ENCODE measurements around the gene DUOXA1.

The DUOXA1 gene

DNA sequence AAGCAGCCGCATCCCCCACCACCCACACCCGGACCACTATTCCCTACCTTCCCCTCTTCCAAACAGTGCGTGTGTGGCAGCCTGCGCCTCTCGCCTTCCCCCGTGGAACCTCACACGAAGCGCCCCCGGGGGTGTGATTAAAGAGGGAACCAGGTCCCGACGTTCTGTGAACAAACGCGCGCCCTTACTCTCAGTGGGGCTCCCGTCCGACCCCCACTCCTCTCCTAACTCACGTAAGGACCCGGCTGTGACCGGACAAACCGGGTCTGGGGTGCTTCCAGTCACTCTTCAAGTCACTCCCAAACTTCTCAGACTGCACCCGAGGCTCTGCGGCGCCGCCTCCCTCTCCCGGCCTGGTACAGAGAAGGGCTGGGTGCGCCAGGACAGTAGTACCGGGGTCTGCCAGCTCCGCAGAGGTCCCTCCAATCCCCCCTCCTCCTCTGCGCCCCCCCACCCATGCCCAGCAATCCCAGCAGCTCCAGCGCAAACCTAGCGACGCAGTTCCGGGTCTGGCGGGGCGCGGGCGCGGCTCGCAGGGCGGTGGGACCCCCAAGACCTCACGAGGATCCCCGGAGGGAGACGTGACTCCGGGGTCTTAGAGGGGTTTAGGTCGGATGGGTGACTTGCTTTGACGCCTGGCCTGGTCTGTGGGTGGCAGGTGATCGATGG, 574 bp downstream of the DUOXA1 start:
- TF ChIP-seq, protein P1, sequence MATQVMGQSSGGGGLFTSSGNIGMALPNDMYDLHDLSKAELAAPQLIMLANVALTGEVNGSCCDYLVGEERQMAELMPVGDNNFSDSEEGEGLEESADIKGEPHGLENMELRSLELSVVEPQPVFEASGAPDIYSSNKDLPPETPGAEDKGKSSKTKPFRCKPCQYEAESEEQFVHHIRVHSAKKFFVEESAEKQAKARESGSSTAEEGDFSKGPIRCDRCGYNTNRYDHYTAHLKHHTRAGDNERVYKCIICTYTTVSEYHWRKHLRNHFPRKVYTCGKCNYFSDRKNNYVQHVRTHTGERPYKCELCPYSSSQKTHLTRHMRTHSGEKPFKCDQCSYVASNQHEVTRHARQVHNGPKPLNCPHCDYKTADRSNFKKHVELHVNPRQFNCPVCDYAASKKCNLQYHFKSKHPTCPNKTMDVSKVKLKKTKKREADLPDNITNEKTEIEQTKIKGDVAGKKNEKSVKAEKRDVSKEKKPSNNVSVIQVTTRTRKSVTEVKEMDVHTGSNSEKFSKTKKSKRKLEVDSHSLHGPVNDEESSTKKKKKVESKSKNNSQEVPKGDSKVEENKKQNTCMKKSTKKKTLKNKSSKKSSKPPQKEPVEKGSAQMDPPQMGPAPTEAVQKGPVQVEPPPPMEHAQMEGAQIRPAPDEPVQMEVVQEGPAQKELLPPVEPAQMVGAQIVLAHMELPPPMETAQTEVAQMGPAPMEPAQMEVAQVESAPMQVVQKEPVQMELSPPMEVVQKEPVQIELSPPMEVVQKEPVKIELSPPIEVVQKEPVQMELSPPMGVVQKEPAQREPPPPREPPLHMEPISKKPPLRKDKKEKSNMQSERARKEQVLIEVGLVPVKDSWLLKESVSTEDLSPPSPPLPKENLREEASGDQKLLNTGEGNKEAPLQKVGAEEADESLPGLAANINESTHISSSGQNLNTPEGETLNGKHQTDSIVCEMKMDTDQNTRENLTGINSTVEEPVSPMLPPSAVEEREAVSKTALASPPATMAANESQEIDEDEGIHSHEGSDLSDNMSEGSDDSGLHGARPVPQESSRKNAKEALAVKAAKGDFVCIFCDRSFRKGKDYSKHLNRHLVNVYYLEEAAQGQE (IDR thresholded peaks at IDR 0.05; ENCODE audit: insufficient replicate concordance, low read depth), result no peak
- TF ChIP-seq SPI1 (IDR thresholded peaks at IDR 0.05; ENCODE audit: borderline replicate concordance, low read depth) (no peak), GABPA (IDR thresholded peaks at IDR 0.05; ENCODE audit: low read depth) (no peak), POLR2AphosphoS5 (IDR thresholded peaks at IDR 0.05; ENCODE audit: low read depth) (no peak)
- TF ChIP-seq, protein P2, sequence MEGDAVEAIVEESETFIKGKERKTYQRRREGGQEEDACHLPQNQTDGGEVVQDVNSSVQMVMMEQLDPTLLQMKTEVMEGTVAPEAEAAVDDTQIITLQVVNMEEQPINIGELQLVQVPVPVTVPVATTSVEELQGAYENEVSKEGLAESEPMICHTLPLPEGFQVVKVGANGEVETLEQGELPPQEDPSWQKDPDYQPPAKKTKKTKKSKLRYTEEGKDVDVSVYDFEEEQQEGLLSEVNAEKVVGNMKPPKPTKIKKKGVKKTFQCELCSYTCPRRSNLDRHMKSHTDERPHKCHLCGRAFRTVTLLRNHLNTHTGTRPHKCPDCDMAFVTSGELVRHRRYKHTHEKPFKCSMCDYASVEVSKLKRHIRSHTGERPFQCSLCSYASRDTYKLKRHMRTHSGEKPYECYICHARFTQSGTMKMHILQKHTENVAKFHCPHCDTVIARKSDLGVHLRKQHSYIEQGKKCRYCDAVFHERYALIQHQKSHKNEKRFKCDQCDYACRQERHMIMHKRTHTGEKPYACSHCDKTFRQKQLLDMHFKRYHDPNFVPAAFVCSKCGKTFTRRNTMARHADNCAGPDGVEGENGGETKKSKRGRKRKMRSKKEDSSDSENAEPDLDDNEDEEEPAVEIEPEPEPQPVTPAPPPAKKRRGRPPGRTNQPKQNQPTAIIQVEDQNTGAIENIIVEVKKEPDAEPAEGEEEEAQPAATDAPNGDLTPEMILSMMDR (IDR thresholded peaks at IDR 0.05; ENCODE audit: insufficient read depth, low read length), result no peak
- peaks cover 45% of the 10 kb centered on the region for H3K27me3 ChIP-seq (ENCODE audit: insufficient read depth, poor library complexity, severe bottlenecking)

DNA sequence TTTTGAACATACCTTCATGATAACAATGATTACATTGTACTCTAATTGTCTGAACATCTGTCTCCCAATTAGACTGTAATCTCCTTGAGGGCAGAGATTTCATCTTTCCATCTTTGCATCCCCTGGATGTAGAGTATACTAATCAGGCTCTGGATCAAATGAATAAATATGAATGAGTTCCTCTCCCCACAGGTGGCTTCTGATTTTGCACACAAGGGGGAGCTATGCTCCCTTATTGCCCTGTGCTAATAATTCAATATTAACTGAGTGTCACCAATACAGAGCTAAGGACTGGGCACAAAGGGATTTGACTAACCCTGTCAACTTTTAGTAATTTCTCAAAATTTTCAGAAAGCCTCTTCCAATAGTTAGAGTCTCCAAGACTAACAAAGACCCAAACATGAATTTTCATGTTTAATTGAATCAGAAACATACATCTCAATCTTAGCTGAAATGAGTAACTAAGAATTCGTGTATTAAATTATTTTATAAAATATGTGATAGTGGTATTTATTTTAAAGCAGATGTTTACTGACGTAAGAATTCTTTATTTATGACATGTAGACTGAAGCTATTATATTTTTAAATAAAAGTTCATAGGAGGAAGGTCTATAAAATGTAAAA, 3.0 kb downstream of the DUOXA1 start:
- peaks cover 44% of the 10 kb centered on the region for H3K27me3 ChIP-seq (ENCODE audit: insufficient read depth, poor library complexity, severe bottlenecking)
- no peak for TF ChIP-seq GABPA (IDR thresholded peaks at IDR 0.05; ENCODE audit: low read depth)
- TF ChIP-seq SPI1 (IDR thresholded peaks at IDR 0.05; ENCODE audit: borderline replicate concordance, low read depth), result 0 out of 2 replicates have a peak, but pooled peaks have one; percentile 24
- TF ChIP-seq, protein P1 (IDR thresholded peaks at IDR 0.05; ENCODE audit: insufficient replicate concordance, low read depth), result no peak
- TF ChIP-seq POLR2AphosphoS5 (IDR thresholded peaks at IDR 0.05; ENCODE audit: low read depth), result no peak
- TF ChIP-seq, protein P2 (IDR thresholded peaks at IDR 0.05; ENCODE audit: insufficient read depth, low read length), result peak; percentile 71
- peak; percentile 26 to 39 for DNase-seq (ENCODE audit: low read depth in 1 of 2, low spot score in 1 of 2)

More for the DNA sequence above, 574 bp downstream of the DUOXA1 start:
- DNase-seq (ENCODE audit: low read depth in 1 of 2, low spot score in 1 of 2), result no peak
- H3K4me3 ChIP-seq (replicated peaks; ENCODE audit: insufficient read depth, low read length), result no peak overlapping the region
- no peak overlapping the region for H3K27ac ChIP-seq (replicated peaks)

DNA sequence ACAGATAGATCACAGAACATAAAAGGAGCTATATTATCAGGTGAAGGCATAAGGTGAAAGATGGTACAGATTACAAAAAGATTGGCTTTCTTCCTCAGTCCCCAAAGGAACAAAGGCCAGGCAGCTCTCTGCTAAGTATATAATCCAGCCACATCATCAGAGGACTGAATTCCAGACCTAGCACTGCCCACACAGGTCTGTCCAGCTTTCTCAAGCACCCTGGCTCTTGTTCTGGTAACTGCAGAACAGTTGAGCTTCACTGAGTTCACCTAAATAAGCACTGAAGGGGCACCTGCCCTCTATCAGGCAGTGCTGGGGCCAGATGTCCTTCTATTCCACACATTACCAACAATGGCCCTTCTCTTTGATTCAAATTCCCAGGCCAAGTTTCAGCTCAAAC, 6.3 kb downstream of the DUOXA1 start:
- TF ChIP-seq SPI1 (IDR thresholded peaks at IDR 0.05; ENCODE audit: borderline replicate concordance, low read depth), result no peak
- TF ChIP-seq, protein P1 (IDR thresholded peaks at IDR 0.05; ENCODE audit: insufficient replicate concordance, low read depth), result no peak
- no peak for TF ChIP-seq GABPA (IDR thresholded peaks at IDR 0.05; ENCODE audit: low read depth)
- TF ChIP-seq, protein P2 (IDR thresholded peaks at IDR 0.05; ENCODE audit: insufficient read depth, low read length), result no peak
- TF ChIP-seq POLR2AphosphoS5 (IDR thresholded peaks at IDR 0.05; ENCODE audit: low read depth), result no peak
- peaks cover 23% of the 10 kb centered on the region for H3K27me3 ChIP-seq (ENCODE audit: insufficient read depth, poor library complexity, severe bottlenecking)
- H3K27ac ChIP-seq (replicated peaks), result no peak overlapping the region
- H3K4me3 ChIP-seq (replicated peaks; ENCODE audit: insufficient read depth, low read length), result no peak overlapping the region
- no peak for DNase-seq (ENCODE audit: low read depth in 1 of 2, low spot score in 1 of 2)

More for the DNA sequence above, 3.0 kb downstream of the DUOXA1 start:
- Histone ChIP-seq H3K4me3 (replicated peaks; ENCODE audit: insufficient read depth, low read length) (no peak overlapping the region), H3K27ac (replicated peaks) (no peak overlapping the region)
